NCI-H1105 (cell line): ENCODE data around the gene COX6A2.
"Not testable (repeated sequence)": the region's sequence is repeated elsewhere in the genome, so short reads cannot be mapped to it uniquely, and the experiment has no call there.

ENCODE experiments used
- DNase-seq: peaks from one replicate; lab custom pipeline; 2025; lab: John Stamatoyannopoulos, UW

The COX6A2 gene

DNA sequence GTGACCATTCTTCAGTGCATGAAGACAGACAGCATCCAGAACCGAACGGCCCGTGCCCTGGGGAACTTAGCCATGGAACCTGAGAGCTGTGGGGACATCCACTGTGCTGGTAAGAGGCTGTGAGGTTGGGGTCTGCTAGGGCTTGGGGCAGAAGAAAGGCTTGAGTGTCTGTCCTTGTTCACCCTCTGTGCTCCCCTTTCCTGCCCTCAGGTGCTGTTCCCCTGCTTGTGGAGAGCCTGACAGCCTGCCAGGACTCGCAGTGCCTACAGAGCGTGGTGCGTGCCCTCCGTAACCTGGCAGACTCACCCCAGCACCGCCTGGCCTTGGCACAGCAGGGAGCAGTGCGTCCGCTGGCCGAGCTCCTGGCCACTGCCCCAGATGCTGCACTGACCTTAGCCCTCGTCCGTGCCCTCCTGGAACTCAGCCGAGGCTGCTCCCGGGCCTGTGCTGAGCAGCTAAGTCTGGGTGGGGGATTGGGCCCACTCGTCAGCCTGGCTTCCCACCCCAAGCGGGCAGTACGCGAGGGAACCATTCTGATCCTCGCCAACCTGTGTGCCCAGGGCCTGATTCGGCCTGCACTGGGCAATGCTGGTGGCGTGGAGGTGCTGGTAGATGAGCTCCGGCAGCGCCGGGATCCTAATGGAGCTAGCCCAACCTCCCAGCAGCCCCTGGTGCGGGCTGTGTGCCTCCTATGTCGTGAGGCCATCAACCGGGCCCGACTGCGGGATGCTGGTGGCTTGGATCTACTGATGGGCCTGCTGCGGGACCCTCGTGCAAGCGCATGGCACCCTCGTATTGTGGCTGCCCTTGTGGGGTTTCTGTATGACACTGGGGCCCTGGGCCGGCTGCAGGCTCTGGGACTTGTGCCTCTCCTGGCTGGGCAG, 34.0 kb upstream of the COX6A2 start:
- no peak for DNase-seq

- no peak for DNase-seq
Observed at GRCh38 chr16:31461201-31461920, 33.2 kb upstream of the COX6A2 start.

GRCh38 chr16:31460582-31461002, 32.4 kb upstream of the COX6A2 start:
- no peak for DNase-seq

GRCh38 chr16:31459687-31460581, 31.8 kb upstream of the COX6A2 start:
- peak; percentile 98 for DNase-seq

DNA sequence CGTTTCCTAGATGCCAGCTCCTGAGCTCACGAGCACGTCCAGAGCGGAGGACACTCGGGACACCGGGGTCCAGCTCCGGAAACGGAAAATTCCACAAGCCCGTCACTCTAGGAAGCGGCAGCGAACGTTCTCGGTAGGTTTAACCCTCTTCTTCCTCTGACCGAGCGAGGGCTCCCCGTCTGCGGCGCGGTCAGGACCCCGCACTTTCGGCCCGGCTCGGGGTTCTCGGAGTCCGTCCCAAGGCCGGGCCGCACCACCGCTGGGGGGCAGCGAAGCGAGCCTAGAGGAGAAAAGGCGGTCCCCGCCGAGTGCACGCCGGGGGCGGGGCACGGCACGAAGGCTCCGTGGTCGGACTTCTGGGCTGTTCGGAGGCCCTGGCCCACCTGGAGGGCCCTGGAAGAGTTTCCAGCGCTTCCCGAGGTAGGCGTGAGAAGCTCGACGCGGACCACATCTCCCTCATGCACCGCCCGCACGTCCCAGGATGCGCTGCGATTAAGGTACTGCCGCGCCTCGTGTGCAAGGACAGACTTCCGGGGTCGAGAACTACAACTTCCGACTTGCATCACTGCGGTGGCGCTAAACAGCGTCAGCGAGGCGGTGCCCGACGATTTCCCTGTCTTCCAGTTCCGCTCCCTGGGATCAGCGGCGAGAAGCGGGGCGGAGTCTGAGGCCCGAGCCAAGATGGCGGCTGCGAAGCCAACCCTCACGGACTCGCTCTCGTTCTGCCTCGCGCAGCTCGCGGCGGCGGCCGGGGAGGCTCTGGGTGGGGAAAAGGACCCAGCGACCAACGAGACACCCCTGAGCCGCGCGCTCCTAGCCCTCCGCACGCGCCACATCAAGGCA, 30.9 kb upstream of the COX6A2 start, which contains the start of gene ARMC5:
ARMC5 (plus strand) TSS at position 658 of the 843 bp plus-strand sequence; CDS start at position 682, 24 bp downstream.
- peak; percentile 95 for DNase-seq

GRCh38 chr16:31458073-31458843, 30.1 kb upstream of the COX6A2 start:
- DNase-seq = peak; percentile 2

DNA sequence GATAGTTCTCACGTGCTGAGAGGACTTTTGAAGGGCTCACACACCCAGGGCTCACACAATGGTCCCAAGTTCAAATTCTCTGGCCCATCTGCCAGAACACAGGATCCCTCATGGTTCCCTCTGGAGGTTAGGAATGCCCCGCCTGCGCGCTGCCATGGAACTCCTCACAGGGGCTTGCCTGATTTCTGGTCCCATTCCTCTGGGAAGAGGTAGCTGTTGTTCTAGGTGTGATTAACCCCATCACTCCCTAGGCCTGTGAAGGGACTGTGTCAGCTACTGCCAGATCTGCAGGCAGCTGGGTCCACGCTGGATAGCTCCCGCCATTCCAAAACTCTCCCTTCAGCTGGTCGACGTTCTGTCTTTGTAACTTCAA, 28.8 kb upstream of the COX6A2 start:
- no peak for DNase-seq

GRCh38 chr16:31455601-31456314, 27.6 kb upstream of the COX6A2 start:
- no peak for DNase-seq

- DNase-seq = no peak
Observed at GRCh38 chr16:31453255-31454204, 25.4 kb upstream of the COX6A2 start.

DNA sequence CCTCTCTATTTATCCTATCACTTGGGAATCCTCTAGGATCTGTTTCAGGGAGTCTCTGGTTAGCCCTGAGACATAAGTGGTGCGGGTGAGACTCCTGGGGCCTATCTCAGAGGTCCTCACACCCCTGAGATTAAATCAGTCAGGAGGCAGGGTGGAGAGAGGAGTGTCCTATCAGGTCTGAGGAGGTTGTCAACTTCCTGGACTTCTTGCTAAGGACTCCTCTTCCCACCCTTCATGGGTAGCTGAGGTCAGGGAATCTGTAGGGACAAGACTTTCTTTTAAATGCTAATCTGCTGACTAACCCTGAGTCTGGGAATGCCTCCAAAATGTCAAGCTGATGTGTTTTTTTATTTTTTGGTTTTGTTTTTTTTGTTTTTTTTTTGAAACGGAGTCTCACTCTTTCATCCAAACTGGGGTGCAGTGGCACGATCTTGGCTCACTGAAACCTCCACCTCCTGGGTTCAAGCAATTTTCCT, 24.5 kb upstream of the COX6A2 start:
- DNase-seq = no peak

DNA sequence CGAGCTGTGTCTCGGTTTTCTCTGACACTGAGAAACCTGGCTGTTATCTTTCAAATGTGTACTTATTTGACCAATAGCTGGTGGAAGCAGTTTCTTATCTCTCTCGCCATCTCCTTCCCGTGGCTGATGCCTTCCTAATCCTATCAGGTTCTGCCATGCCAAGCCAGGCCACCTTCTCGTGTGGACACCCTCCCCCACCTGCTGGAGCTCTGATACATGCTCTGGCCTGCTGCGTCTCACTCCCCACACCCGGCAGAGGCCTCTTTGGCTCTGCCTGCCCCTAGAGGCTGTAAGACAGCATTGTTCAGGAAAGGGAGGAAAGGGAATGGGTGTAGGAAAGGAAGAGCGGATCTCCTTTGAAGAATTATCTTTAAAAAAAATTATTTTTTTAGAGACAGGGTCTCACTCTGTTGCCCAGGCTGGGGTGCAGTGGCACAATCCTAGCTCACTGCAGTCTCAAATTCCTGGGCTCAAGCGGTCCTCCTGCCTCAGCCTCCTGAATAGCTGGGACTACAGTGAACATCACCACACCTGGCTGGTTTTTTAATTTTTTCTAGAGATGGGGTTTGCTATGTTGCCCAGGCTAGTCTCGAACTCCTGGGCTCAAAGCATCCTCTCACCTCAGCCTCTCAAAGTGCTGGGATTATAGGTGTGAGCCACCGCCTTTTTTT, 23.7 kb upstream of the COX6A2 start:
- peak; percentile 18 for DNase-seq

DNA sequence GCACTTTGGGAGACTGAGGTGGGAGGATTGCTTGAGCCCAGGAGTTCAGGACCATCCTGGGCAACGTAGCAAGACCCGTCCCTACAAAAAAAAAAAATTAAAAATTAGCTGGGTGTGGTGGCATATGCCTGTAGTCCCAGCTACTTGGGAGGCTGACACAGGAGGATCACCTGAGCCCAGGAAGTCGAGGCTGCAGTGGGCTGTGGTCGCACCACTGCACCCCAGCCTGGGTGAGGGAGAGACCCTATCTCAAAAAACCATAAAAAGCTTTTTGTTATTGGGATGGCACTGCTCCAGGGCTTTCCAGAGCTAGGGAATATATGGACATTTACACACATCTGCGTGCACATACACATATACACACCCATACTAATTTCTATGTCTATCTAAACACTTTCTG, 23.0 kb upstream of the COX6A2 start:
- no peak for DNase-seq

DNA sequence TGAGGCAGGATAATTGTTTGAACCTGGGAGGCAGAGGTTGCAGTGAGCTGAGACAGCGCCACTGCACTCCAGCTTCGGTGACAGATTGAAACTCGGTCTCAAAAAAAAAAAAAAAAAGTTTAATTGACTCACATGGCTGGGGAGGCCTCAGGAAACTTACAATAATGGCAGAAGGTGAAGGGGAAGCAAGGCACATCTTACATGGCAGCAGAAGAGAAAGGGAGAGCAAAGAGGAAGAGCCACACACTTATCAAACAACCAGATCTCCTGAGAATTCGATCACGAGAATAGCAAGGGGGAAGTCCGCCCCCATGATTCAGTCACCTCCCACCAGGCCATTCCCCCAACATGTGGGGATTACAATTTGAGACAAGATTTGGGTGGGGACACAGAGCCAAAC, 17.8 kb upstream of the COX6A2 start:
- not testable (repeated sequence) for DNase-seq

- DNase-seq = no peak
Observed at GRCh38 chr16:31441956-31442355, 13.8 kb upstream of the COX6A2 start.

- DNase-seq = no peak
Observed at GRCh38 chr16:31440516-31441184, 12.5 kb upstream of the COX6A2 start.

- DNase-seq = no peak
Observed at GRCh38 chr16:31439519-31439918, 11.4 kb upstream of the COX6A2 start.

DNA sequence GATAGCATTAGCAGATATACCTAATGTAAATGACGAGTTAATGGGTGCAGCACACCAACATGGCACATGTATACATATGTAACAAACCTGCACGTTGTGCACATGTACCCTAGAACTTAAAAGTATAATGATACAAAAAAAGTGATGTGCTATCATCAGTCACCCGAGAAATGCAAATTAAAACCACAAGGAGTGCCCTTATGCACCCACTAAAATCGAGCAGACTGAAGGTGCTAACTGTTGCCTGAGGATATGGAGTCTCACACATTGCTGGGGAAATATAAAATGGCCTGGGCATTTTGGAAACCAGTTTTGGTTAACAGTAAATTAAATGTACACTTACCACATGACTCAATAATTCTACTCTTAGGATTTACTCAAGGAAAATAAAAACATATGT, 10.9 kb upstream of the COX6A2 start:
- not testable (repeated sequence) for DNase-seq
